Measurements from ENCODE around the gene TTC23.

TTC23 gene

DNA sequence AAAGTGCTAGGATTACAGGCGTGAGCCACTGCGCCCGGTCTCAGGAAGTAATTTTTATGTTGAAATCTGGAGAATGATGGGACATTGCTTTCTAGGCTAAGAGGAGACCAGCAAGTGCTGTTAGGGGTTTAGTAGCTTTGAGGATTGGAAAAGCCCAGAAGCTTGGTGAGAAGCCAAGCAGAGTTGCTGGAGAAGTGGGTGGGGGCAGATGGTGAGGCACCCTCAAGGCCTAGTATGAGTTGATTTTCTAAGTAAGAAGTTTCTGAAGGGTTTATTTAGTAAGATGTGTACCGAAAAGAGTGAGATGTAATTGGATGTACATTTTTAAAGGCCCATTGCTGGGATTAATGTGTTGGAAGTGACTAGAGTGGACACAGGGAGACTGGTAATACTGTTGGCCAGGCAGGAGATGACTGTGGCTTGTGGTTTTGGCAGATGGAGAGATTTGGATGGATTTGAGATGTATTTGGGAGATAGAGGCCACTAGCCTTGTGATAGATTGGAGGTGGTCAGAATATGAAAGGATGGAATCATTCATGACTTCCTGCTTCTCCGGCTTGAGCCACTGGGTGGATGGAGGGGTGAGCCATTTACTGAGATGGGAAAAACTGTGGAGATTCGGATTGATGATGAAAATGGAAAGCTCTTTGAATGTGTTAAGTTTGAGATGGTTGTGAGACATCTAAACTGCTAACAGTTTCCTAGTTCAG is 4.2 kb upstream of the TTC23 start:
- H2AFZ ChIP-seq (ENCODE audit: insufficient read depth, low read length, poor library complexity), result no peak overlapping the region
- peaks cover 3% of the 10 kb centered on the region for H3K79me2 ChIP-seq (ENCODE audit: control insufficient read depth, insufficient read depth, low read length, poor library complexity)
- DNase-seq, result no peak
- H3K27me3 ChIP-seq (ENCODE audit: insufficient read depth, low read length), result no peaks in the 10 kb centered on the region
- no peak overlapping the region for H2BK5ac ChIP-seq (ENCODE audit: low read depth, low read length, poor library complexity)
- H4K12ac ChIP-seq (ENCODE audit: low read depth, low read length), result no peak overlapping the region
- H3K4ac ChIP-seq (ENCODE audit: low read depth, low read length), result peak overlapping the region; percentile 41
- peaks cover 2% of the 10 kb centered on the region in 2 experiments for H3K4me1 ChIP-seq (ENCODE audit: control insufficient read depth in 1 of 2, insufficient read depth in 2 of 2, low read length in 2 of 2)
- H3K9ac ChIP-seq (ENCODE audit: low read length), result no peak overlapping the region
- no peaks in the 10 kb centered on the region for H3K36me3 ChIP-seq (ENCODE audit: control insufficient read depth in 1 of 2, insufficient read depth in 2 of 2, low read length in 2 of 2)
- 100% methylated on average over 1 of the region's 6 CpGs for WGBS (ENCODE audit: extremely low coverage, insufficient coverage, insufficient read length)
- no peak overlapping the region for H2BK120ac ChIP-seq (ENCODE audit: insufficient read depth, low read length, poor library complexity)
- H3K27ac ChIP-seq (ENCODE audit: low read depth, low read length), result no peak overlapping the region
- H3K9me3 ChIP-seq (ENCODE audit: insufficient read depth, low read depth, low read length), result no peaks in the 10 kb centered on the region
- H3K79me1 ChIP-seq (ENCODE audit: low read length), result peaks cover 3% of the 10 kb centered on the region
- H3K4me2 ChIP-seq (ENCODE audit: low read length), result no peak overlapping the region
- H4K8ac ChIP-seq (ENCODE audit: low read depth, low read length), result no peak overlapping the region
- no peak overlapping the region for H3K14ac ChIP-seq (ENCODE audit: low read length)
- no peak overlapping the region for H3K4me3 ChIP-seq (ENCODE audit: low read depth, low read length)
- no peak overlapping the region for H2BK12ac ChIP-seq (ENCODE audit: low read length)
- no peak overlapping the region for H2AK5ac ChIP-seq (ENCODE audit: low read length)
- no peak overlapping the region for H4K91ac ChIP-seq (ENCODE audit: low read depth, low read length)
- H3K18ac ChIP-seq (ENCODE audit: low read length), result no peak overlapping the region
- H3K23ac ChIP-seq (ENCODE audit: low read length), result no peak overlapping the region

DNA sequence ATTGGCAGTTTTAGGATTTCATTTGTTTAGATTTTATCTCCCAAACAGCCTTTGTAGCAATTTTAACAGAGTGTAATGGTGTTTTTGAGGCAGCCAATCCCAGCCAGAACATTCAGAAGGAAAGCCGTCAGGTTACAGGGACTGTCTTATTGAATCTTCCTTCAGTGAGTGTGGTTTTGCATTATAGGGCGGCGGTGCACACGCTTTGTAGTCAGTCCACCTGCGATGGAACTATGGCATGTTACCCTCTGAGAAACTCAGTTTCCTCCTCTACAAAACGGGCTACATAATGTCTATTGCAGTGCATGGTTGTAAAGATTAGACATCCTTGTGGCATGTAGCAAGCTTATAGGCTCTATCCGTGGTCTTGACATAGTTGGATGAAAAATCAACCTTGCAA is 2.9 kb upstream of the TTC23 start:
- Histone ChIP-seq H3K23ac (ENCODE audit: low read length) (no peak overlapping the region), H3K4ac (ENCODE audit: low read depth, low read length) (no peak overlapping the region), H4K91ac (ENCODE audit: low read depth, low read length) (no peak overlapping the region), H3K14ac (ENCODE audit: low read length) (no peak overlapping the region), H3K4me2 (ENCODE audit: low read length) (peak overlapping the region; percentile 20), H3K9ac (ENCODE audit: low read length) (no peak overlapping the region), H3K18ac (ENCODE audit: low read length) (no peak overlapping the region), H3K4me3 (ENCODE audit: low read depth, low read length) (no peak overlapping the region), H4K8ac (ENCODE audit: low read depth, low read length) (no peak overlapping the region), H4K12ac (ENCODE audit: low read depth, low read length) (no peak overlapping the region), H3K36me3 (ENCODE audit: control insufficient read depth in 1 of 2, insufficient read depth in 2 of 2, low read length in 2 of 2) (no peaks in the 10 kb centered on the region), H2BK5ac (ENCODE audit: low read depth, low read length, poor library complexity) (no peak overlapping the region), H3K9me3 (ENCODE audit: insufficient read depth, low read depth, low read length) (no peaks in the 10 kb centered on the region), H2AFZ (ENCODE audit: insufficient read depth, low read length, poor library complexity) (no peak overlapping the region), H2BK120ac (ENCODE audit: insufficient read depth, low read length, poor library complexity) (no peak overlapping the region), H3K79me2 (ENCODE audit: control insufficient read depth, insufficient read depth, low read length, poor library complexity) (peaks cover 3% of the 10 kb centered on the region), H3K79me1 (ENCODE audit: low read length) (peaks cover 3% of the 10 kb centered on the region), H3K4me1 (ENCODE audit: control insufficient read depth in 1 of 2, insufficient read depth in 2 of 2, low read length in 2 of 2) (peaks cover 2 to 5% of the 10 kb centered on the region in 2 experiments), H2AK5ac (ENCODE audit: low read length) (no peak overlapping the region), H2BK12ac (ENCODE audit: low read length) (no peak overlapping the region), H3K27ac (ENCODE audit: low read depth, low read length) (no peak overlapping the region), H3K27me3 (ENCODE audit: insufficient read depth, low read length) (no peaks in the 10 kb centered on the region)
- no CpG with 5 or more reads among the region's 7 CpGs for WGBS (ENCODE audit: extremely low coverage, insufficient coverage, insufficient read length)
- DNase-seq, result no peak

DNA sequence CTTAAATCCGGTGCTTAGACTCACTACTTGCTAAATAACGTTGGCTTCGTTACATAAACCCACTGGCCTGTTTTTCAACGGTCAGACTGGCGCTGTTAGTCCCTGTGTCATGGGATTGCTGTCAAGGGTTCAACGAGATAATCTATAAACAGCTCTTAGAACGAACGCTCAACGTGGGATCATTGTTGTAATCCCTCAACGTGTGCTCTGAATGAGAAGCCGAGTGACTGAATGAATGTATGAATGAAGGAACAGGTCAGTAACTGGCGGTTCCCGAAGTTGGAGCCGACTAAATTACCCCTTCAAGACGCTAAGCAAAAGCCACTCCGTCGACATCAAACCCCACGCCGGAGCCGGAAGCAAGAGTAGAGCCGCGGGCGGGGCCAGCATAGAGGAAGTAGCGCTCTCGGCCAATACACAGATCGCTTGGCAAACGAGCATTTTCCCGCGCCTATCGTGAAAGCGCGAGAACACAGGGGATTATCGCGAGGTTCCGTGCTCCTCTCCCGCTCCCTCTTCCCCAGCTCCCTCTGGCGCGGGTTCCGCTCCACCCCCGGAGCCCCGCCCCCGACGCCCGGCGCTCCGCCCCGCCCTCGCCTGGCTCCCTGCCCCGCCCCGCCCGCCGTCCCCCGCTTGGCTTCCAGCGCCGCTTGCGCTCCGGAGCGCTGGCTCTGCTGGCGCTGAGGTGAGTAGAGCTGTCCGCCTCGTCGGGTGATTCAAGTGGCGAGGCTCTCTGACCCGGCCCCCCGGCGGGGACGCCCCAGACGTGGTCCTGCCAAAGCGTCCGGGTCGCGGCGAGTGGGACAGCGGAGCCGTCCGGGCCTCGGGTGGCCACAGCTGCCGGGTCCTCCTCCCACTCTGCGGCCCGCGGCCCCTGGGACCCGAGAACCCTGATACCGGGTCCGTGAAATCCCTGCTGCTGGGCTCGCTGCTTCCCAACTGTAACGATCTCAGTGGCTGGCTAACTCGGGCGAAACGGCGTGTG is 1.8 kb upstream of the TTC23 start, which contains the start of gene LRRC28:
LRRC28 (plus strand) TSS at position 625 of the 985 bp plus-strand sequence. CDS start 4,477 bp downstream, outside the sequence.
- DNase-seq, result peak; percentile 99 to 100

DNA sequence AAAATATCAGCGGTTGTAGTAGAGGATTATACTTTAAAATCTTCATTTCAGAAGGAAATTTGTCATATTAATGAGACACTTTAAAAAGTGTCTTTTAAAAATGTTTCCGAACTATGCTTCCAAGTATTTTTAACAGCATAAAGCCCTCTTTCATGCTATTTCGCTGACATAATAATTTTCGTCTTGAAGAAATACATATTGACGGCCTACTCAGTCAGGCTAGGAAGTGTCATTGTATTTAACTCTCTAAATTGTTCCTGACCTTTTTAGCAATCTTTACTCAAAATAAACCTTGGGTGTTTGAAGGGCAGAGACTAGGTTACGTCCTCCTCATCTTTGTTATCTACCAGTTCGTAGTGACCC is 1.1 kb upstream of the TTC23 start:
- H3K9me3 ChIP-seq (ENCODE audit: insufficient read depth, low read depth, low read length), result no peaks in the 10 kb centered on the region

More for the DNA sequence above, 1.8 kb upstream of the TTC23 start, which contains the start of gene LRRC28:
- Histone ChIP-seq H2BK5ac (ENCODE audit: low read depth, low read length, poor library complexity) (peak within 1 kb of the TSS; percentile 13), H4K8ac (ENCODE audit: low read depth, low read length) (peak within 1 kb of the TSS; percentile 55), H3K79me1 (ENCODE audit: low read length) (peaks cover 3% of the 10 kb centered on the region), H3K9ac (ENCODE audit: low read length) (peak within 1 kb of the TSS; percentile 95), H2BK120ac (ENCODE audit: insufficient read depth, low read length, poor library complexity) (peak within 1 kb of the TSS; percentile 2), H3K9me3 (ENCODE audit: insufficient read depth, low read depth, low read length) (no peaks in the 10 kb centered on the region), H3K79me2 (ENCODE audit: control insufficient read depth, insufficient read depth, low read length, poor library complexity) (peaks cover 3% of the 10 kb centered on the region), H3K36me3 (ENCODE audit: control insufficient read depth in 1 of 2, insufficient read depth in 2 of 2, low read length in 2 of 2) (no peaks in the 10 kb centered on the region), H3K4ac (ENCODE audit: low read depth, low read length) (peak within 1 kb of the TSS; percentile 0), H3K4me1 (ENCODE audit: control insufficient read depth in 1 of 2, insufficient read depth in 2 of 2, low read length in 2 of 2) (peaks cover 2 to 5% of the 10 kb centered on the region in 2 experiments), H3K18ac (ENCODE audit: low read length) (peak within 1 kb of the TSS; percentile 8), H4K91ac (ENCODE audit: low read depth, low read length) (peak within 1 kb of the TSS; percentile 30), H3K27ac (ENCODE audit: low read depth, low read length) (peak within 1 kb of the TSS; percentile 60), H3K4me3 (ENCODE audit: low read depth, low read length) (peak within 1 kb of the TSS; percentile 77), H2AFZ (ENCODE audit: insufficient read depth, low read length, poor library complexity) (peak within 1 kb of the TSS; percentile 6), H3K23ac (ENCODE audit: low read length) (no peak within 1 kb of the TSS), H3K27me3 (ENCODE audit: insufficient read depth, low read length) (no peaks in the 10 kb centered on the region), H4K12ac (ENCODE audit: low read depth, low read length) (no peak within 1 kb of the TSS), H3K4me2 (ENCODE audit: low read length) (peak within 1 kb of the TSS; percentile 76), H2BK12ac (ENCODE audit: low read length) (no peak within 1 kb of the TSS), H3K14ac (ENCODE audit: low read length) (peak within 1 kb of the TSS; percentile 59), H2AK5ac (ENCODE audit: low read length) (peak within 1 kb of the TSS; percentile 15)
- no CpG with 5 or more reads among the region's 90 CpGs for WGBS (ENCODE audit: extremely low coverage, insufficient coverage, insufficient read length)

More for the DNA sequence above, 1.1 kb upstream of the TTC23 start:
- Histone ChIP-seq H4K8ac (ENCODE audit: low read depth, low read length) (peak overlapping the region; percentile 55), H3K23ac (ENCODE audit: low read length) (no peak overlapping the region), H3K9ac (ENCODE audit: low read length) (peak overlapping the region; percentile 95), H2AFZ (ENCODE audit: insufficient read depth, low read length, poor library complexity) (peak overlapping the region; percentile 6), H3K18ac (ENCODE audit: low read length) (no peak overlapping the region), H3K79me1 (ENCODE audit: low read length) (peaks cover 3% of the 10 kb centered on the region), H2AK5ac (ENCODE audit: low read length) (peak overlapping the region; percentile 15), H3K36me3 (ENCODE audit: control insufficient read depth in 1 of 2, insufficient read depth in 2 of 2, low read length in 2 of 2) (no peaks in the 10 kb centered on the region), H3K4me2 (ENCODE audit: low read length) (peak overlapping the region; percentile 76), H3K4me3 (ENCODE audit: low read depth, low read length) (peak overlapping the region; percentile 66), H3K4ac (ENCODE audit: low read depth, low read length) (no peak overlapping the region), H2BK12ac (ENCODE audit: low read length) (no peak overlapping the region), H3K27me3 (ENCODE audit: insufficient read depth, low read length) (no peaks in the 10 kb centered on the region), H2BK5ac (ENCODE audit: low read depth, low read length, poor library complexity) (peak overlapping the region; percentile 1), H2BK120ac (ENCODE audit: insufficient read depth, low read length, poor library complexity) (no peak overlapping the region), H3K4me1 (ENCODE audit: control insufficient read depth in 1 of 2, insufficient read depth in 2 of 2, low read length in 2 of 2) (peaks cover 2 to 5% of the 10 kb centered on the region in 2 experiments), H3K27ac (ENCODE audit: low read depth, low read length) (peak overlapping the region; percentile 60), H3K14ac (ENCODE audit: low read length) (peak overlapping the region; percentile 50), H3K79me2 (ENCODE audit: control insufficient read depth, insufficient read depth, low read length, poor library complexity) (peaks cover 3% of the 10 kb centered on the region), H4K12ac (ENCODE audit: low read depth, low read length) (no peak overlapping the region), H4K91ac (ENCODE audit: low read depth, low read length) (no peak overlapping the region)
- peak in 1 of 2 donors; percentile 4 for DNase-seq
- WGBS (ENCODE audit: extremely low coverage, insufficient coverage, insufficient read length), result no CpG with 5 or more reads among the region's 7 CpGs
